H1 (cell line): ENCODE results near the gene CCNC. TPM values are rescaled to one million over a fixed set of nuclear protein-coding genes. Genes with fewer than 3 reads are reported as not detected.

Experiments
- BRCA1 ChIP-seq: IDR thresholded peaks from 2 replicates; pipeline ENCODE4 v1.6.1; 2012; ENCODE audit warnings: low read depth, low read length, improper control_type of control experiment
- CHD7 ChIP-seq: fragments of 300-600 bp; sonication (generic); IDR thresholded peaks from 2 replicates; pipeline ENCODE4 v1.7.1; 2012; ENCODE audit warnings: low read length, moderate library complexity, mild to moderate bottlenecking, inconsistent platforms; ENCODE audit not compliant: insufficient replicate concordance
- polyA plus RNA-seq, 7 experiments: library from polyadenylated mRNA; depleted of rRNA in 3 of 7; stranded (reverse) in 5 of 7; unstranded in 2 of 7; fragments of >200 nt in 5 of 7; fragments of 200-250 nt in 2 of 7; gene quantifications; 1 replicate in 5 of 7; 2 replicates in 1 of 7; 4 replicates in 1 of 7; pipeline versions ENCODE4 v1.2.1 to v1.2.3, GENCODE V29; 2011 to 2013; ENCODE audit warnings: missing spikeins in 2 of 7, mixed read lengths in 2 of 7
- total RNA-seq: library from RNA; stranded (reverse); fragmentation: NEBNext Ultra II Directional; extraction: Animal tissue kit (Norgen Biotek cat#: 25700); gene quantifications from 2 replicates; pipeline ENCODE4 v1.2.1, GENCODE V29; 2021

Gene CCNC
- total and polyA plus RNA-seq, 2 of the 8 experiments (the other 6 are each of a cell fraction or from before 2014, with no cell fraction given): 45.4 to 107 TPM

DNA sequence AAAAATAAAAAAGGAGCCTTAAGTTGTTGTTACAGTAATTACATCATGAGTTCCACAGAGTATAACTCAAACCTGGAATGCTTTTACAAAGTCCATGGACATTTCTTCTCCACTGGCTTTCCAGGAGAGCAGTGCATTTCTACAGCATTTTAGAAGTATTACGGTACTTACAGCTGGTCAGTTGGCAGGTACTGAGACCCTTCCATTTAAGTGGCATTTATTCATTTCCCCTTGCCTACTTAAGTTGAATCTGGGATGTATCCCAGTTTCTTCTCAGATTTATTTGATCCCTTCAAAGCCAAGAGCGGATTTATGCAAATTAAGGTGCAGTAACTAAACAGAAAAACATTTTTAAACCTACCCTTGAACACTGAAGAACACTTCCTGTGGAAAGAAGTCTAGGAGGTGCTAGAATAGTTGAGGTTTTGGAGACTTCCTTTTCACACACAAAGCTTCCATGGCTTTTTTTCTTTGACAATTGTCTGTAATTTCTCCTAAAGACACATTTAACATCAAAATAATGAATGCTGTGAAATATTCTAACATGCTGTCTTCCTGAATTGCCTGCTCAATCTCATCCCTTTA lies 41.5 kb upstream of the CCNC start (continued):
- TF ChIP-seq CHD7: peak; percentile 97
- no peak for TF ChIP-seq BRCA1
- TF ChIP-seq, all 59 proteins: peak for 1
